NCI-H2196 (cell line): ENCODE data around the gene KRT71.

Experiments
- DNase-seq: peaks from one replicate; lab custom pipeline; 2025; ENCODE audit not compliant: unreplicated experiment; lab: John Stamatoyannopoulos, UW

KRT71 gene

GRCh38 chr12:52575948-52576347, 23.0 kb upstream of the KRT71 start:
- DNase-seq = no peak

- DNase-seq = no peak
These were observed 22.3 kb upstream of the KRT71 start for GRCh38 chr12:52575256-52575655.

- DNase-seq = no peak
These were observed 20.8 kb upstream of the KRT71 start, which contains the start of gene KRT74 for GRCh38 chr12:52573743-52574142. TSS of gene KRT74 (minus strand) at chr12:52573843. CDS start at chr12:52573777, 66 bp downstream.

- no peak for DNase-seq
These were observed 20.4 kb upstream of the KRT71 start for GRCh38 chr12:52573306-52573705.

GRCh38 chr12:52570511-52570910, 17.6 kb upstream of the KRT71 start:
- DNase-seq = no peak

GRCh38 chr12:52568111-52568510, 15.2 kb upstream of the KRT71 start:
- DNase-seq = no peak

GRCh38 chr12:52566847-52567291, 13.9 kb upstream of the KRT71 start:
- no peak for DNase-seq

GRCh38 chr12:52564582-52564981, 11.6 kb upstream of the KRT71 start:
- no peak for DNase-seq

- peak; percentile 23 for DNase-seq
These were observed 9.0 kb upstream of the KRT71 start for GRCh38 chr12:52561880-52562449.

- no peak for DNase-seq
These were observed 7.0 kb upstream of the KRT71 start for GRCh38 chr12:52559979-52560378.

GRCh38 chr12:52558781-52559445, 6.0 kb upstream of the KRT71 start:
- DNase-seq = peak; percentile 30

- DNase-seq = no peak
These were observed 4.5 kb upstream of the KRT71 start for GRCh38 chr12:52557476-52557875.

GRCh38 chr12:52555577-52555976, 2.6 kb upstream of the KRT71 start:
- DNase-seq = no peak

GRCh38 chr12:52552055-52552454, 890 bp downstream of the KRT71 start:
- no peak for DNase-seq

- no peak for DNase-seq
These were observed 1.6 kb downstream of the KRT71 start for GRCh38 chr12:52551216-52551865.

- DNase-seq = no peak
These were observed 6.8 kb downstream of the KRT71 start for GRCh38 chr12:52546126-52546525.

GRCh38 chr12:52543985-52544883, 8.7 kb downstream of the KRT71 start:
- no peak for DNase-seq

GRCh38 chr12:52542785-52543318, 10.1 kb downstream of the KRT71 start:
- no peak for DNase-seq

GRCh38 chr12:52542157-52542556, 10.8 kb downstream of the KRT71 start:
- DNase-seq = no peak

- no peak for DNase-seq
These were observed 11.2 kb downstream of the KRT71 start for GRCh38 chr12:52541709-52542108.

GRCh38 chr12:52540531-52540930, 12.4 kb downstream of the KRT71 start:
- no peak for DNase-seq
